HG03575 (cell line): Measurements from ENCODE around the gene AHRR.
"Not testable (repeated sequence)": the region's sequence is repeated elsewhere in the genome, so short reads cannot be mapped to it uniquely, and the experiment has no call there.

ENCODE experiments used
- ATAC-seq: cut with Tn5 transposase; IDR thresholded peaks from one replicate; pipeline ENCODE4 v1.9.1; 2021; ENCODE audit not compliant: unreplicated experiment, insufficient number of reproducible peaks, low FRiP score; ENCODE audit errors: extremely low read depth

AHRR gene

GRCh38 chr5:399296-400281, 78.1 kb downstream of the AHRR start:
- ATAC-seq = no peak

DNA sequence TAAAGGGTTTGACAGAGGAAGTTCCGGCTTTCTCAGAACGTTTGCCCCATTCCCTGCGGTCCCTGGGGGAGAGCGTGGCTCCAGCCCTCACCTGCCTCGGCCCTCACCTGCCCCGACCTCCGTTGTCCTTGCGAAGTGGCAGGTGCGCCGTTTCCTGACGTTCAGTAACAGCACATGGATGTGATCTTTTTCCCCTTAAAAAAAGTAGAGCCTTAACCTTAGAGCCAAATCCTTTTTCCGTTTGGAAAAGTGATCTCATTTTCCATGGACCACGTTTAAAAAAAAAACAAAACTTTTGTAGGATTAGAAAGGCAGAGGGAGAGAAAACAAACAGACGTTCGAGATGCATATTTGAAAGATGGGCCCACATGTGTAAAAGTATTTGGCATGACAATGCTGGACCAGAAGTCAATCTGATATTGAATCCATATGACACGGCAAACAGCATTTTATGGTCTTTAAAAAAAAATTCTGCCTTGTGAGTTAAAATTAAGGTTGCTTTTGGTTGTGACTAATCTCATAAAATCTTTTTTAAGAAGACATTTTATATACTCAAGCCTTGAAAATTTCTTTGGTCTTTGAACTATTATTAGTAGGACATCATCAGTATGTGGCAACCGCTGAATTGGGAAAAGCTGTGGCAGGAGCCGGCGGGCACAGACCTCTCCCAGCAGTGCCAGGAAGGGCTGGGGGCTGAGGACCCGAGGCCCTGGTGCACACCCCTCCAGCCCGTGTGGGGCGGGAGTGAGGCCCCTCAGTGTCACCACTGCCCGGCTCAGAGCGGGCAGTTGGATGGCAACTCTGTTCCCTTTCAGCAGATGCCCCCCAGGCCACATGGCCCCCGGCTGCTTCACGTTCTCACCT, 79.0 kb downstream of the AHRR start:
- no peak for ATAC-seq

DNA sequence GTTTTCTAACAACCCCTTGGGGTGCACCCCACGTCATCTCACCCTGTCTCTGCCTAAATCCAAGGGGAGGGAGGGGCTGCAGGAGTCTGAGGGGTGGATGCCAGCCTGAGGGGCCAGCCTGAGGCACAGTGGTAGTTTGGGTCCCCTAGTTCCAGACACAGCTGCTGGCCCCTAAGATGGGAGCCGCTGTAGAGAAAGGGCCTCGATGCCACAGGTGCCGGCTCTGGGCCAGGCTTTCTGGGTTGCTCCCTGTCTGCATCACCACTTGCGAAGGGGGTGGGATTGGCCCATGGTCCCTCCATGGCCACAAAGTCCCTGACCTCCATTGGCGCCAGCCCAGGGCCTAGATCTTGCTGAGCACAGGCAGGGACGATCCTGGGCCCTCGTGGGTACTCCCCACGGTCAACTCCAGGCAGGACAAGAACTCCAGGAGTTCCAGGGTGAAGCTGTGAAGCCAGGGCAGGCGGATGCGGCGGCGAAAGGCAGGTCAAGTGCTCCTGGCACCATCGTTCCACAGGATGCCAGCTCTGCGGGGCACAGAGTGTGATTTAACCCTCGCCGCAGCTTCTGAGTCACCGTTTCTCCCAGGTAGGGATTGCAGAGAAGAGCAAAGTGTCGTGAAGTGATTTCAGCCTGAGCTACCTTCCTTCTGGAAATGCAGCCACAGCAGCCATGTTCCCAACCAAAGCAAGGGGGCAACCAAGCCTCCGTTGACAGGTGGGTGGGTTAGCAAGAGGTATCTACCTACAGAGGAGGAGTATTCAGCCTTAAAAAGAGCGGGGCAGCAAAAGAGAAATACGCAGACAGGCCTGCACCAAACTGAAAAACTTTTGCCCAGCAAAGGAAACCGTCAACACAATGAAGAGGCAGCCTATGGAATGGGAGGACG, 79.9 kb downstream of the AHRR start:
- no peak for ATAC-seq

- not testable (repeated sequence) for ATAC-seq
Measured at GRCh38 chr5:402219-402614, 80.7 kb downstream of the AHRR start.

GRCh38 chr5:402615-403359, 81.3 kb downstream of the AHRR start:
- no peak for ATAC-seq

GRCh38 chr5:403995-404394, 82.5 kb downstream of the AHRR start:
- no peak for ATAC-seq

DNA sequence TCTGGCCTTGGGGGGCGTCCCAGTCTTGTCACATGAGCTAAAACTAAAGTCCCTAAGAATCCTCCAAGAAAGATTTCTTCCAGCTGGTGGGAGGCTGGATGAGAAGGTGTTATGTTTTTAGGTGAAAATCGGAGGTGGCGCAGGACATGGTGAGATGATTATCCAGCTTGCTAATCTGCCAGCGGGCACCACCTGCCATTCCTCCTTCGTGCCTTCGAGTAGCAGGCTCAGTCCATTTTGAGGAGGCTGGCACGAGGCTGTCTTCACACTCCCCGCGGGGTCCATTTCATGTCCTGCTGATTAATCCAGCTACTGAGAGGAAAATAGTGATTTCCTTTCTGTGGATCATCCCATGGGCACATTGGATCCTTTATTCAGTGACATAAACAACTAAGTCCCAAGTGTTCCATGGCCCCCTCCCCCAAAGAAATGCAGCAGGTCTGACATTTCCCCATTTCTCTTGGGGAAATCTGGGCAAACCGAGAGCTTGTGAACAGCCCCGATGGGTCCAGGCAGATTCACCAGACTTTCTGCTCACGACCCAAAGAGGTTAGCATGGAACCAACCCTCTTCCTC, 83.2 kb downstream of the AHRR start:
- ATAC-seq = no peak

DNA sequence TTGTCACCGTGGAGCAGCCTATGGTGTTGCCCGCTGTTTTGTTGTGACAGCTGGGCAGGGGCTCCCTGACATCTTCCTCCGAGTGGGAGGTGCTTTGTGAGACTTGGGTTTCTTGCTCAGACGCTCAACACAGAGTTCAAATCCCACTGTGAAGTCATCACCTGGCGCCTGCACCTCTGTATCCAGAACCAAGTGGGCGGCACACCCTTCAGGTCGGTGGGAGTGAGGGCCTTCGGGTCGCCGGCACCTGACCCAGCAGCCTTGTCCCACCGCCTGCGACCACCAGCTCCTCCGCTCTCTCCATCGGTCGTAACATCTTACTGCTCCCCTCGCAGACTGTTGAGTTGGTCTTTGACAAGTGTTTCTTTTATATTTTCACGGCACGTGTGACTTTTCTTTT, 83.9 kb downstream of the AHRR start:
- no peak for ATAC-seq

DNA sequence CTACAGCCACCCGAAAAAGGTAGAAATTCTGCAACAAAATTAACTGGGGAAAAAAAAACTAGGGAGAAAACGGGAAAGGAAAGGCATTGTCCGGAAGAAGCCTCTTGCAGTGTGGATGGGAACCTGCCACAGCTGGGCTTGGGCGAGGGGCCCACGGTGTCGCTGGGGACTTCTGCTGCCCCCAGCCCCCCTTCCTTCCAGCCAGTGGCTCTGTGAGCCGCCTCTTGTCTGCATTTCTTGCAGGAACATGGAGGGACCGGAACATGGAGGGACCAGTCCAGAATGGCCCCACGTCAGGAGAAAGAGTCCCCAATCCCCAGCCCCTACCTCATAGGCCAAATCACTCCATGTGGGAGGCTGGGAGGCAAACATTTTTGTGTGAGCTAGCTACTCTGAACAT, 84.5 kb downstream of the AHRR start:
- no peak for ATAC-seq

DNA sequence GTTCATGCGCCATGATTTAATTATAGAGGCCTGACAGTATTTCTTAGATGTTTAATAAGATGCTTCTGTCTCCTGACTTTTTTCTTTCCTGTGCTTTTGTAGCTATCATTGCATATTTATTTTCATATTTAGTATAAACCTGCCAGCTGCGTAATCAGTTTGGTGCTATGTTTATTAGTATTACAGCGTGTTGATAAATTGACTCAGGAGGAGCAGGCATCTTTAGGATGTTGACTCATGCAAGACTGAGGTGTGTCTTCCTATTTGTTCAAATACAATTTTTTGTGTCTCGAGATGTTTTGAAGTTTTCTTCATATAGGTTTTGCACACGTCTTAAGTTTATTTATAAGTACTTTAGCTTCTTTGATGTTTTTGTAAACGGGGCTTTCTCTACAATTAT, 85.5 kb downstream of the AHRR start:
- ATAC-seq = no peak

DNA sequence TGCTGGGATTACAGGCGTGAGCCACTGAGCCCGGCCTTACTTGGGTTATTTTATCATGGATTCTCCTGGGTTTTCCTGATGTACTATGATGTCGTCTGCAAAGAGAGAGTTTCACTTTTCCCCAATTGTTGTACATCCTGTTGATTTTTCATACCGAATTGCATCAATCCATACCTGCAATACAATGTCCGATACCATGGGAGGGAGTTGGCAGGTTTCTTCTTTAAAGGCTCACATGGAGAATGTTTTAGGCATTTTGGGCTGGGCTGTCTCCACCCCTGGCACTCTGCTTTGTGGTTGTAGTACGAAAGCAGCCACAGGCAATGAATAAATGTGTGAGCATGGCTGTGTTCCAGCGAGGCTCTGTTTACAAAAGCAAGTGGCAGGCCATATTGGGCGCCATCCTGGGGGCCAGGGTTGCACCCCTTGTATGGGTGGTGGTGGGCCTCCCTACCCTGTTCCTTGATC, 86.3 kb downstream of the AHRR start:
- ATAC-seq = no peak

DNA sequence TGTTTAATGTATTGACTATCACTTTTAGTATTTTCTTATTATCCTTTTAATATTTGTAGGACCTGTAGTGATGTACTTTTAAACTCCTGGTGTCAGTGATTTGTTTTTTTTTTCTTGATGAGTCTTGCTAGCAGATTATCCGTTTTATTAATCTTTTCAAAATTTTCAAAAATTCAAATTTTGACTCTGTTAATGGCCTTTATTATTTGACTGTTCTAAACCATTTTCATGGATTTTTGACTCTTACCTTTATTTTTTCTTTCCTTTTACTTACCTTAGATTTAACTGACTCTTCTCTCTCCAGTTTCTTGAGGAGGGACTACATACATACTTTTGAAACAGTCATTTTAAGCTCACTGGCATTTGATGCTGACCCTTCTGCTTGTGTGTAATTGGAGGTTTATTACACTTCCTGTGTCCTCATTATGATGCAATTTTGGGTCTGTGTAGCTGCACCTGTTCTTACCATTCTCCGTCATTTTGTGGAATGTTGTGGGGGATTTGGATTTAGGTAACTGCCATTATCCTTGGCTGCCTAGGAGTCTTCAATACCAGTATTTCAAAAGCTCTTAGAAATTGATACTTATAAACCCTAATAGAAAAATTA, 89.5 kb downstream of the AHRR start:
- ATAC-seq = no peak

- no peak for ATAC-seq
Measured at GRCh38 chr5:411728-412127, 90.2 kb downstream of the AHRR start.

GRCh38 chr5:414991-415927, 93.7 kb downstream of the AHRR start:
- ATAC-seq = not testable (repeated sequence)

GRCh38 chr5:415928-416635, 94.6 kb downstream of the AHRR start:
- ATAC-seq = no peak

GRCh38 chr5:416636-416960, 95.1 kb downstream of the AHRR start:
- no peak for ATAC-seq
